H1 (cell line): ENCODE measurements around the gene TIMM21. TPM values are rescaled to one million over a fixed set of nuclear protein-coding genes. Genes with fewer than 3 reads are reported as not detected.

Experiments
- CTCF ChIA-PET: fragments of 300-600 bp; sonication (Branson Sonifier 250); formaldehyde crosslinking; loops from one replicate; lab custom pipeline; 2021; ENCODE audit not compliant: partially characterized antibody; lab: Charles Lee
- POLR2A ChIA-PET: fragments of 300-600 bp; sonication (Branson Sonifier 250); formaldehyde crosslinking; loops from one replicate; lab custom pipeline; 2021; ENCODE audit warnings: inconsistent platforms; ENCODE audit not compliant: partially characterized antibody; lab: Charles Lee
- DNase-seq, 2 experiments: peaks; one replicate each; pipeline versions ENCODE4 v3.0.0 to v3.0.0-alpha.2; 2010 to 2022; ENCODE audit warnings: low spot score in 2 of 2, low read depth in 1 of 2, mixed read lengths in 1 of 2
- FAIRE-seq: peaks from 2 replicates; lab custom pipeline; 2011; peaks lifted over from hg19 to GRCh38; lab: Jason Lieb, UNC
- H2AFZ ChIP-seq: 2 replicates; pipeline ENCODE4 v1.8.1; 2012; ENCODE audit warnings: low read length, inconsistent platforms
- H2AK5ac ChIP-seq: 2 replicates; pipeline ENCODE4 v1.6.1; 2013; ENCODE audit warnings: low read depth, low read length
- H2BK120ac ChIP-seq: replicated peaks from 2 replicates; pipeline ENCODE3; 2013; ENCODE audit warnings: low read depth, low read length, inconsistent platforms
- H2BK12ac ChIP-seq: 2 replicates; pipeline ENCODE4 v1.6.1; 2013; ENCODE audit warnings: low read depth, low read length
- H2BK15ac ChIP-seq: 2 replicates; pipeline ENCODE4 v1.6.1; 2013; ENCODE audit warnings: low read length
- H2BK20ac ChIP-seq: 2 replicates; pipeline ENCODE4 v1.6.1; 2013; ENCODE audit warnings: low read length
- H2BK5ac ChIP-seq: 2 replicates; pipeline ENCODE4 v1.6.1; 2013; ENCODE audit warnings: low read depth, low read length
- H3K14ac ChIP-seq: 2 replicates; pipeline ENCODE4 v1.6.1; 2013; ENCODE audit warnings: inconsistent platforms; ENCODE audit not compliant: insufficient read length
- H3K18ac ChIP-seq: 2 replicates; pipeline ENCODE4 v1.6.1; 2013; ENCODE audit warnings: low read length; ENCODE audit errors: extremely low read depth
- H3K23ac ChIP-seq: 2 replicates; pipeline ENCODE4 v1.6.1; 2013; ENCODE audit warnings: inconsistent platforms; ENCODE audit not compliant: insufficient read length
- H3K23me2 ChIP-seq: 2 replicates; pipeline ENCODE4 v1.6.1; 2013; ENCODE audit warnings: low read depth, low read length
- H3K27ac ChIP-seq: 2 replicates; pipeline ENCODE4 v1.6.1; 2011; ENCODE audit warnings: low read depth, low read length, inconsistent platforms
- H3K27me3 ChIP-seq, 4 experiments: replicated peaks in 1 of 4; 1 replicate in 1 of 4; 2 replicates in 3 of 4; pipeline versions ENCODE4 v1.6.1 to v1.8.1; 2011 to 2013; ENCODE audit warnings: low read length in 3 of 4, mild to moderate bottlenecking in 3 of 4, inconsistent platforms in 2 of 4, mixed read lengths in 2 of 4, moderate library complexity in 1 of 4; ENCODE audit not compliant: control insufficient read depth in 3 of 4, insufficient read depth in 3 of 4; ENCODE audit errors: extremely low read depth in 1 of 4
- H3K36me3 ChIP-seq, 4 experiments: 2 replicates each; pipeline versions ENCODE4 v1.6.1 to v1.8.1; 2011 to 2013; ENCODE audit warnings: mild to moderate bottlenecking in 4 of 4, low read length in 3 of 4, moderate library complexity in 2 of 4, control low read depth in 1 of 4, inconsistent platforms in 1 of 4; ENCODE audit not compliant: insufficient read depth in 4 of 4, control insufficient read depth in 2 of 4
- H3K4ac ChIP-seq: replicated peaks from 2 replicates; pipeline ENCODE3; 2013; ENCODE audit warnings: low read length, low read depth, mixed read lengths, inconsistent platforms; ENCODE audit not compliant: insufficient read length
- H3K4me1 ChIP-seq, 4 experiments: replicated peaks in 1 of 4; 1 replicate in 1 of 4; 2 replicates in 3 of 4; pipeline versions ENCODE4 v1.6.1 to v1.8.1; 2011 to 2013; ENCODE audit warnings: low read length in 3 of 4, inconsistent platforms in 2 of 4, mixed read lengths in 1 of 4; ENCODE audit not compliant: insufficient read depth in 4 of 4, control insufficient read depth in 3 of 4
- H3K4me2 ChIP-seq, 2 experiments: 2 replicates each; pipeline versions ENCODE4 v1.6.1 to v1.8.1; 2011 to 2013; ENCODE audit warnings: low read depth in 2 of 2, low read length in 2 of 2, control low read depth in 1 of 2, inconsistent platforms in 1 of 2, mild to moderate bottlenecking in 1 of 2; ENCODE audit not compliant: insufficient read depth in 1 of 2
- H3K4me3 ChIP-seq, 4 experiments: fragments of 200-600, 300-600 bp in 1 of 4; sonication (generic), shearing (Covaris generic), sonication (Bioruptor Twin) in 1 of 4; 2 replicates each; pipeline versions ENCODE4 v1.5.1 to v1.8.1; 2011 to 2016; ENCODE audit warnings: low read length in 4 of 4, low read depth in 3 of 4, control low read depth in 2 of 4, inconsistent platforms in 2 of 4, mild to moderate bottlenecking in 2 of 4, mixed read lengths in 1 of 4, moderate library complexity in 1 of 4; ENCODE audit not compliant: insufficient read depth in 2 of 4; ENCODE audit errors: extremely low read depth in 1 of 4
- H3K56ac ChIP-seq: replicated peaks from 2 replicates; pipeline ENCODE3; 2013; ENCODE audit warnings: low read depth, mild to moderate bottlenecking, mixed read lengths, low read length, inconsistent platforms; ENCODE audit not compliant: insufficient read length
- H3K79me1 ChIP-seq: 2 replicates; pipeline ENCODE4 v1.6.1; 2013; ENCODE audit warnings: low read depth, low read length, control low read depth
- H3K79me2 ChIP-seq, 2 experiments: 2 replicates each; pipeline versions ENCODE4 v1.6.1 to v1.8.1; 2012 to 2013; ENCODE audit warnings: low read length in 2 of 2, mild to moderate bottlenecking in 2 of 2, inconsistent platforms in 1 of 2; ENCODE audit not compliant: insufficient read depth in 2 of 2, control insufficient read depth in 1 of 2
- H3K9ac ChIP-seq, 4 experiments: replicated peaks in 1 of 4; 1 replicate in 1 of 4; 2 replicates in 3 of 4; pipeline versions ENCODE4 v1.6.1 to v1.8.1; 2011 to 2013; ENCODE audit warnings: low read depth in 3 of 4, low read length in 3 of 4, control low read depth in 2 of 4, mild to moderate bottlenecking in 2 of 4, moderate library complexity in 2 of 4, inconsistent platforms in 1 of 4; ENCODE audit errors: extremely low read depth in 1 of 4
- H3K9me3 ChIP-seq, 2 experiments: 2 replicates each; pipeline versions ENCODE4 v1.6.1 to v1.8.1; 2012 to 2013; ENCODE audit warnings: mild to moderate bottlenecking in 2 of 2, moderate library complexity in 2 of 2, control low read depth in 1 of 2, inconsistent platforms in 1 of 2, low read depth in 1 of 2, low read length in 1 of 2, mixed read lengths in 1 of 2; ENCODE audit not compliant: insufficient read depth in 2 of 2
- H4K20me1 ChIP-seq, 2 experiments: replicated peaks in 1 of 2; 2 replicates each; pipeline versions ENCODE3 to v1.8.1; 2011 to 2013; ENCODE audit warnings: inconsistent platforms in 2 of 2, low read length in 2 of 2, mild to moderate bottlenecking in 1 of 2; ENCODE audit not compliant: insufficient read depth in 2 of 2, control insufficient read depth in 1 of 2
- H4K5ac ChIP-seq: 2 replicates; pipeline ENCODE4 v1.6.1; 2013; ENCODE audit warnings: low read length, low read depth, mixed read lengths, inconsistent platforms; ENCODE audit not compliant: insufficient read length
- H4K8ac ChIP-seq: 2 replicates; pipeline ENCODE4 v1.8.0; 2013; ENCODE audit warnings: mild to moderate bottlenecking, moderate library complexity, low read length, inconsistent platforms; ENCODE audit not compliant: insufficient read depth; ENCODE audit errors: extremely low read depth
- H4K91ac ChIP-seq: replicated peaks from 2 replicates; pipeline ENCODE3; 2013; ENCODE audit warnings: low read length, mixed read lengths, inconsistent platforms; ENCODE audit not compliant: insufficient read length
- EGR1 ChIP-seq: IDR thresholded peaks from 2 replicates; pipeline ENCODE4 v1.6.1; 2011; ENCODE audit warnings: low read depth, low read length, borderline replicate concordance
- JUN ChIP-seq: IDR thresholded peaks from 2 replicates; pipeline ENCODE4 v1.6.1; 2011; ENCODE audit warnings: low read depth, mild to moderate bottlenecking, improper control_type of control experiment, low read length
- POLR2A ChIP-seq, 2 experiments: IDR thresholded peaks; 1 replicate in 1 of 2; 2 replicates in 1 of 2; pipeline ENCODE4 v1.6.1; 2011; ENCODE audit warnings: low read depth in 2 of 2, low read length in 2 of 2, mild to moderate bottlenecking in 2 of 2; ENCODE audit errors: control extremely low read depth in 1 of 2
- POLR2AphosphoS5 ChIP-seq: IDR thresholded peaks from 2 replicates; pipeline ENCODE4 v1.6.1; 2011; ENCODE audit warnings: low read depth, low read length
- RFX5 ChIP-seq: IDR thresholded peaks from 2 replicates; pipeline ENCODE4 v1.6.1; 2011; ENCODE audit warnings: low read depth, low read length, improper control_type of control experiment, borderline replicate concordance
- SIN3A ChIP-seq, 2 experiments: IDR thresholded peaks in 1 of 2; conservative IDR thresholded peaks in 1 of 2; 2 replicates each; pipeline ENCODE4 v1.6.1; 2011 to 2012; ENCODE audit warnings: low read length in 2 of 2, improper control_type of control experiment in 1 of 2, low read depth in 1 of 2, mild to moderate bottlenecking in 1 of 2
- WGBS, 2 experiments: shearing (Covaris generic) in 1 of 2; methylation state at CpG; one replicate each; pipeline versions ENCODE4 v1.1.6 to v1.1.7; 2013 to 2015; ENCODE audit warnings: low lambda C conversion rate in 2 of 2, mixed read lengths in 2 of 2, inconsistent platforms in 1 of 2, low coverage in 1 of 2, missing lambda C conversion rate in 1 of 2; ENCODE audit not compliant: insufficient replicate concordance in 2 of 2, insufficient coverage in 1 of 2, insufficient read length in 1 of 2; ENCODE audit errors: extremely low coverage in 1 of 2, missing lambda C conversion rate in 1 of 2; 5-methylcytosine and 5-hydroxymethylcytosine counted together
- polyA plus RNA-seq, 7 experiments: library from polyadenylated mRNA; depleted of rRNA in 3 of 7; stranded (reverse) in 5 of 7; unstranded in 2 of 7; fragments of >200 nt in 5 of 7; fragments of 200-250 nt in 2 of 7; gene quantifications; 1 replicate in 5 of 7; 2 replicates in 1 of 7; 4 replicates in 1 of 7; pipeline versions ENCODE4 v1.2.1 to v1.2.3, GENCODE V29; 2011 to 2013; ENCODE audit warnings: missing spikeins in 2 of 7, mixed read lengths in 2 of 7
- total RNA-seq: library from RNA; stranded (reverse); fragmentation: NEBNext Ultra II Directional; extraction: Animal tissue kit (Norgen Biotek cat#: 25700); gene quantifications from 2 replicates; pipeline ENCODE4 v1.2.1, GENCODE V29; 2021

TIMM21 gene
- total and polyA plus RNA-seq, 2 of the 8 experiments (the other 6 are each of a cell fraction or from before 2014, with no cell fraction given): 27.9 to 43.8 TPM

GRCh38 chr18:74114116-74114515 lies 34.2 kb upstream of the TIMM21 start:
- CTCF ChIA-PET: interaction anchor here (1.0 to 2.5 kb wide), 5 partner anchors 31 to 215 kb away, joined by 3 to 12 read pairs (median 3); no protein-coding TSS in a partner anchor

More at GRCh38 chr18:74114116-74114515, 34.2 kb upstream of the TIMM21 start:
- no peak overlapping the region for H2BK15ac ChIP-seq
- no peak overlapping the region for H2BK5ac ChIP-seq
- H4K8ac ChIP-seq: no peak overlapping the region
- H3K79me2 ChIP-seq: no peaks in the 10 kb centered on the region
- no peak overlapping the region for H2AFZ ChIP-seq
- H3K79me1 ChIP-seq: no peaks in the 10 kb centered on the region
- H3K4me1 ChIP-seq: peaks cover 2 to 13% (median 8%) of the 10 kb centered on the region in 4 experiments; a peak in 5 of 7 replicates
- no peak overlapping the region for H3K4ac ChIP-seq
- no peak overlapping the region for H3K14ac ChIP-seq
- H3K56ac ChIP-seq: no peak overlapping the region
- H2AK5ac ChIP-seq: no peak overlapping the region
- no peak overlapping the region for H3K27ac ChIP-seq
- no peak overlapping the region for H2BK20ac ChIP-seq
- no peak overlapping the region for H4K91ac ChIP-seq
- H2BK120ac ChIP-seq: no peak overlapping the region
- POLR2A ChIA-PET: no interaction called here
- DNase-seq (no peak), FAIRE-seq (no peak)
- no peak overlapping the region for H3K18ac ChIP-seq
- H3K36me3 ChIP-seq: no peaks in the 10 kb centered on the region
- no peak overlapping the region for H4K5ac ChIP-seq
- WGBS, 2 experiments: 87% methylated on average over 1 of the region's 1 CpG; no CpG with 5 or more reads in 1 of the 2 experiments
- no peak overlapping the region for H3K4me3 ChIP-seq
- H3K9ac ChIP-seq: no peak overlapping the region
- H3K4me2 ChIP-seq: no peak overlapping the region
- H2BK12ac ChIP-seq: 0 out of 2 replicates have a peak overlapping the region, but pooled peaks have one; percentile 4
- no peak for TF ChIP-seq POLR2A (IDR thresholded peaks at IDR 0.05; ENCODE audit: control extremely low read depth in 1 of 2, low read depth in 2 of 2, low read length in 2 of 2)
- no peak for TF ChIP-seq EGR1
- TF ChIP-seq RFX5: no peak
- TF ChIP-seq POLR2AphosphoS5: no peak
- TF ChIP-seq JUN: no peak
- no peak for TF ChIP-seq SIN3A (conservative IDR thresholded peaks at IDR 0.05 in 1 of 2, IDR thresholded peaks at IDR 0.05 in 1 of 2; ENCODE audit: low read depth in 1 of 2, low read length in 2 of 2)
- H4K20me1 ChIP-seq: no peaks in the 10 kb centered on the region
- H3K9me3 ChIP-seq: peaks cover 5 to 8% of the 10 kb centered on the region in 2 experiments; a peak in 3 of 4 replicates
- no peak overlapping the region for H3K23ac ChIP-seq
- H3K27me3 ChIP-seq: no peaks in the 10 kb centered on the region
- H3K23me2 ChIP-seq: no peaks in the 10 kb centered on the region; the same call in 1 of the 2 replicates
